GM18502 (cell line): ENCODE data around the gene FRMD3.
A peak's percentile ranks its signal among the peaks of the same experiment; 100 is the strongest.

Experiments
- ATAC-seq: cut with Tn5 transposase; IDR thresholded peaks from one replicate; pipeline ENCODE4 v1.9.1; 2021; ENCODE audit warnings: mild to moderate bottlenecking; ENCODE audit not compliant: unreplicated experiment, poor library complexity

Gene FRMD3

GRCh38 chr9:83475741-83476140 is 62.5 kb downstream of the FRMD3 start:
- no peak for ATAC-seq

GRCh38 chr9:83474631-83475030 is 63.6 kb downstream of the FRMD3 start:
- ATAC-seq = no peak

- peak; percentile 98 for ATAC-seq
These were observed 64.7 kb downstream of the FRMD3 start for GRCh38 chr9:83473488-83473971.

- no peak for ATAC-seq
These were observed 65.4 kb downstream of the FRMD3 start for GRCh38 chr9:83472764-83473163.

- ATAC-seq = no peak
These were observed 66.0 kb downstream of the FRMD3 start for GRCh38 chr9:83472221-83472665.

- ATAC-seq = no peak
These were observed 67.0 kb downstream of the FRMD3 start for GRCh38 chr9:83471241-83471640.

GRCh38 chr9:83469722-83470121 is 68.5 kb downstream of the FRMD3 start:
- ATAC-seq = no peak

- no peak for ATAC-seq
These were observed 69.4 kb downstream of the FRMD3 start for GRCh38 chr9:83468821-83469220.

GRCh38 chr9:83466877-83467276 is 71.3 kb downstream of the FRMD3 start:
- no peak for ATAC-seq

- no peak for ATAC-seq
These were observed 71.8 kb downstream of the FRMD3 start for GRCh38 chr9:83466351-83466750.

- no peak for ATAC-seq
These were observed 78.4 kb downstream of the FRMD3 start for GRCh38 chr9:83459830-83460229.

GRCh38 chr9:83458530-83458929 is 79.7 kb downstream of the FRMD3 start:
- ATAC-seq = no peak

- ATAC-seq = no peak
These were observed 81.2 kb downstream of the FRMD3 start for GRCh38 chr9:83457005-83457404.

GRCh38 chr9:83456226-83456625 is 82.0 kb downstream of the FRMD3 start:
- ATAC-seq = no peak

GRCh38 chr9:83454076-83454475 is 84.1 kb downstream of the FRMD3 start:
- no peak for ATAC-seq

- no peak for ATAC-seq
These were observed 86.9 kb downstream of the FRMD3 start for GRCh38 chr9:83451308-83451707.

GRCh38 chr9:83449983-83450382 is 88.2 kb downstream of the FRMD3 start:
- ATAC-seq = no peak

- ATAC-seq = no peak
These were observed 89.0 kb downstream of the FRMD3 start for GRCh38 chr9:83449166-83449565.

- no peak for ATAC-seq
These were observed 89.6 kb downstream of the FRMD3 start for GRCh38 chr9:83448626-83449025.

GRCh38 chr9:83447351-83447750 is 90.8 kb downstream of the FRMD3 start:
- ATAC-seq = no peak

GRCh38 chr9:83445703-83446265 is 92.4 kb downstream of the FRMD3 start:
- ATAC-seq = no peak

GRCh38 chr9:83444110-83444509 is 94.1 kb downstream of the FRMD3 start:
- no peak for ATAC-seq

- no peak for ATAC-seq
These were observed 96.8 kb downstream of the FRMD3 start for GRCh38 chr9:83441390-83441789.
